Peyer's patch (tissue), 4 donors: ENCODE data around the gene CSMD2. TPM values are rescaled to one million over a fixed set of nuclear protein-coding genes. Genes with fewer than 3 reads are reported as not detected.
"Not testable (repeated sequence)": the region's sequence is repeated elsewhere in the genome, so short reads cannot be mapped to it uniquely, and the experiment has no call there.

Experiments
- DNase-seq, 3 donors: peaks; one replicate each; pipeline ENCODE4 v3.0.0-alpha.2; 2017 to 2019
- H3K27ac ChIP-seq, 4 donors: fragments of 200-600 bp; sonication (generic); one replicate each; pipeline ENCODE4 v1.5.1; 2016 to 2019
- H3K27me3 ChIP-seq, 2 donors: fragments of 200-600 bp; sonication (generic); one replicate each; pipeline ENCODE4 v1.5.1; 2019
- H3K36me3 ChIP-seq, 3 donors: fragments of 200-600 bp; sonication (generic); one replicate each; pipeline ENCODE4 v1.5.1; 2016 to 2019
- H3K4me1 ChIP-seq, 4 donors: fragments of 200-600 bp; sonication (generic); one replicate each; pipeline ENCODE4 v1.5.1; 2016 to 2019
- H3K4me3 ChIP-seq, 4 donors: fragments of 200-600 bp; sonication (generic); 1 replicate in 3 of 4; 2 replicates in 1 of 4; pipeline ENCODE4 v1.5.1; 2016 to 2019; ENCODE audit warnings: mild to moderate bottlenecking in 1 of 4
- H3K9me3 ChIP-seq, 4 donors: fragments of 200-600 bp; sonication (generic); one replicate each; pipeline ENCODE4 v1.5.1; 2016 to 2019; ENCODE audit warnings: mild to moderate bottlenecking in 1 of 4
- CTCF ChIP-seq, 6 experiments: fragments of 450-650 bp in 4 of 6; fragments of 200-600 bp in 2 of 6; sonication (generic) in 1 of 6; IDR thresholded peaks; one replicate each; pipeline ENCODE4 v1.5.1; 2017 to 2019; ENCODE audit warnings: antibody characterized with exemption in 6 of 6, mild to moderate bottlenecking in 3 of 6, moderate library complexity in 1 of 6
- POLR2A ChIP-seq, 2 donors: fragments of 450-650 bp; IDR thresholded peaks; one replicate each; pipeline ENCODE4 v1.5.1; 2017; ENCODE audit warnings: antibody characterized with exemption in 2 of 2, mild to moderate bottlenecking in 2 of 2, moderate library complexity in 2 of 2
- total RNA-seq, 4 donors: library from RNA; depleted of rRNA; stranded (reverse); fragments of >200 nt; gene quantifications; one replicate each; pipeline ENCODE4 v1.1.0, GENCODE V29; 2016

CSMD2 gene
- total RNA-seq, 4 donors from 2014 or later: under 0.01 to 1.2 (median 0.70) TPM

- peaks cover 0 to 3% (median 0%) of the 10 kb centered on the region in 4 donors for H3K9me3 ChIP-seq
- H3K27me3 ChIP-seq: no peaks in the 10 kb centered on the region
- TF ChIP-seq POLR2A (IDR thresholded peaks at IDR 0.05): no peak
- H3K4me1 ChIP-seq: no peaks in the 10 kb centered on the region
- no peak for DNase-seq
- H3K36me3 ChIP-seq: no peaks in the 10 kb centered on the region
- no peak overlapping the region for H3K27ac ChIP-seq
- no peak overlapping the region for H3K4me3 ChIP-seq
Measured at GRCh38 chr1:34190692-34191091, 25.7 kb upstream of the CSMD2 start.

GRCh38 chr1:34188985-34189384, 24.0 kb upstream of the CSMD2 start:
- no peaks in the 10 kb centered on the region for H3K36me3 ChIP-seq
- DNase-seq: no peak
- no peak overlapping the region for H3K27ac ChIP-seq
- TF ChIP-seq CTCF (IDR thresholded peaks at IDR 0.05) (no peak), POLR2A (IDR thresholded peaks at IDR 0.05) (no peak)
- no peaks in the 10 kb centered on the region for H3K4me1 ChIP-seq
- H3K4me3 ChIP-seq: no peak overlapping the region
- H3K9me3 ChIP-seq: peaks cover 0 to 3% (median 0%) of the 10 kb centered on the region in 4 donors
- no peaks in the 10 kb centered on the region for H3K27me3 ChIP-seq

GRCh38 chr1:34188418-34188817, 23.4 kb upstream of the CSMD2 start:
- no peak for DNase-seq
- TF ChIP-seq CTCF (IDR thresholded peaks at IDR 0.05): no peak
- TF ChIP-seq POLR2A (IDR thresholded peaks at IDR 0.05): no peak
- Histone ChIP-seq H3K9me3 (peaks cover 0 to 3% (median 0%) of the 10 kb centered on the region in 4 donors), H3K4me3 (no peak overlapping the region), H3K27me3 (no peaks in the 10 kb centered on the region), H3K36me3 (no peaks in the 10 kb centered on the region), H3K27ac (no peak overlapping the region), H3K4me1 (no peaks in the 10 kb centered on the region)

GRCh38 chr1:34186741-34187494, 21.9 kb upstream of the CSMD2 start:
- H3K4me3 ChIP-seq: no peak overlapping the region
- TF ChIP-seq CTCF (IDR thresholded peaks at IDR 0.05) (no peak), POLR2A (IDR thresholded peaks at IDR 0.05) (no peak)
- H3K36me3 ChIP-seq: no peaks in the 10 kb centered on the region
- no peaks in the 10 kb centered on the region for H3K4me1 ChIP-seq
- H3K27me3 ChIP-seq: no peaks in the 10 kb centered on the region
- no peak for DNase-seq
- no peak overlapping the region for H3K27ac ChIP-seq
- H3K9me3 ChIP-seq: peaks cover 0 to 3% (median 0%) of the 10 kb centered on the region in 4 donors

GRCh38 chr1:34183381-34183780, 18.4 kb upstream of the CSMD2 start:
- H3K4me3 ChIP-seq, H3K4me1 ChIP-seq, H3K36me3 ChIP-seq, H3K9me3 ChIP-seq, H3K27me3 ChIP-seq, H3K27ac ChIP-seq, DNase-seq: not testable (repeated sequence)

GRCh38 chr1:34178072-34178471, 13.0 kb upstream of the CSMD2 start:
- H3K27ac ChIP-seq: no peak overlapping the region
- H3K4me3 ChIP-seq: no peak overlapping the region
- peaks cover 0 to 4% of the 10 kb centered on the region in 2 donors for H3K27me3 ChIP-seq
- TF ChIP-seq POLR2A (IDR thresholded peaks at IDR 0.05): no peak
- no peak for TF ChIP-seq CTCF (IDR thresholded peaks at IDR 0.05)
- no peaks in the 10 kb centered on the region for H3K9me3 ChIP-seq
- no peak for DNase-seq
- no peaks in the 10 kb centered on the region for H3K4me1 ChIP-seq
- no peaks in the 10 kb centered on the region for H3K36me3 ChIP-seq
